Retinal pigment epithelial cell (primary cell): ENCODE measurements around the gene CEP95.

Source experiments
- DNase-seq: peaks from one replicate; pipeline ENCODE4 v3.0.0-alpha.2; 2010; ENCODE audit warnings: low read depth
- H3K4me3 ChIP-seq: 2 replicates; pipeline ENCODE4 v1.5.1; 2011; ENCODE audit warnings: mild to moderate bottlenecking, low read length, control low read depth, moderate library complexity
- CTCF ChIP-seq: conservative IDR thresholded peaks from 2 replicates; pipeline ENCODE4 v1.5.1; 2011; ENCODE audit warnings: low read depth, low read length, control low read depth, inconsistent platforms

CEP95 gene

GRCh38 chr17:64534187-64534586 lies 27.4 kb downstream of the CEP95 start:
- H3K4me3 ChIP-seq, result no peak overlapping the region
- DNase-seq, result no peak
- peak; percentile 28 for TF ChIP-seq CTCF

GRCh38 chr17:64535357-64535756 lies 28.6 kb downstream of the CEP95 start:
- H3K4me3 ChIP-seq, result no peak overlapping the region
- no peak for TF ChIP-seq CTCF
- DNase-seq, result no peak

- no peak for DNase-seq
- no peak for TF ChIP-seq CTCF
- H3K4me3 ChIP-seq, result no peak overlapping the region
Observed at GRCh38 chr17:64536913-64537312, 30.1 kb downstream of the CEP95 start.

GRCh38 chr17:64537488-64537887 lies 30.7 kb downstream of the CEP95 start:
- no peak for DNase-seq
- no peak for TF ChIP-seq CTCF

GRCh38 chr17:64538508-64539130 lies 31.8 kb downstream of the CEP95 start:
- H3K4me3 ChIP-seq, result no peak overlapping the region
- no peak for DNase-seq
- TF ChIP-seq CTCF, result no peak

More at GRCh38 chr17:64537488-64537887, 30.7 kb downstream of the CEP95 start:
- no peak overlapping the region for H3K4me3 ChIP-seq

- no peak for DNase-seq
- no peak for TF ChIP-seq CTCF
- no peak overlapping the region for H3K4me3 ChIP-seq
Observed at GRCh38 chr17:64540118-64540776, 33.5 kb downstream of the CEP95 start.

- no peak for TF ChIP-seq CTCF
- H3K4me3 ChIP-seq, result no peak overlapping the region
- no peak for DNase-seq
Observed at GRCh38 chr17:64544742-64545141, 38.0 kb downstream of the CEP95 start.
